ENCODE results near the gene DNAH6.

DNA sequence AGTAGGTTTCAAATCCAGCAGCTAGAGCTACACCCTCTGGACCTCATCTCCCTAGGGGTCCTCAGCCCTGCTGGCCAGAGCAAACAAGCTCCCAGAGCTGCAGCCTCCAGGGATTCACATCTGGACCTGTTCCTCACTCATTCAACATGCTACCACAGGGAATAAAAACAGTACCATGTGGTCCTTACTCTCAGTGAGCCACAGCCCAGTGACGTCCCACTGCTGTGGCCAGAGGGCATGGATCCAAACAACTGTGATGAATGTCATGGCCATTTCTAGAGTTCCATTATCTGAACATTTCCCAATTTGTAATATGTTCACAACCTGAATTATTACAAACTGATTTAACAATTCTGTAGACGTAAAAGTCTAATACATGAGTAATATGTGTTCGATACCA, 186.6 kb downstream of the DNAH6 start:
- TF ChIP-seq, protein P1, sequence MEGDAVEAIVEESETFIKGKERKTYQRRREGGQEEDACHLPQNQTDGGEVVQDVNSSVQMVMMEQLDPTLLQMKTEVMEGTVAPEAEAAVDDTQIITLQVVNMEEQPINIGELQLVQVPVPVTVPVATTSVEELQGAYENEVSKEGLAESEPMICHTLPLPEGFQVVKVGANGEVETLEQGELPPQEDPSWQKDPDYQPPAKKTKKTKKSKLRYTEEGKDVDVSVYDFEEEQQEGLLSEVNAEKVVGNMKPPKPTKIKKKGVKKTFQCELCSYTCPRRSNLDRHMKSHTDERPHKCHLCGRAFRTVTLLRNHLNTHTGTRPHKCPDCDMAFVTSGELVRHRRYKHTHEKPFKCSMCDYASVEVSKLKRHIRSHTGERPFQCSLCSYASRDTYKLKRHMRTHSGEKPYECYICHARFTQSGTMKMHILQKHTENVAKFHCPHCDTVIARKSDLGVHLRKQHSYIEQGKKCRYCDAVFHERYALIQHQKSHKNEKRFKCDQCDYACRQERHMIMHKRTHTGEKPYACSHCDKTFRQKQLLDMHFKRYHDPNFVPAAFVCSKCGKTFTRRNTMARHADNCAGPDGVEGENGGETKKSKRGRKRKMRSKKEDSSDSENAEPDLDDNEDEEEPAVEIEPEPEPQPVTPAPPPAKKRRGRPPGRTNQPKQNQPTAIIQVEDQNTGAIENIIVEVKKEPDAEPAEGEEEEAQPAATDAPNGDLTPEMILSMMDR (optimal IDR thresholded peaks at IDR 0.05 in 1 of 3, IDR thresholded peaks at IDR 0.05 in 1 of 3, conservative IDR thresholded peaks at IDR 0.05 in 1 of 3; ENCODE audit: extremely low read depth in 1 of 3, insufficient read depth in 2 of 3, low read length in 3 of 3), result no peak
- TF ChIP-seq EZH2 (IDR thresholded peaks at IDR 0.05; ENCODE audit: low read length), result no peak
